ENCODE data around the gene TMEM209. TPM values are rescaled to one million over a fixed set of nuclear protein-coding genes. Genes with fewer than 3 reads are reported as not detected.

The TMEM209 gene
- total RNA-seq, 1 donor from 2014 or later = 21.7 TPM

GRCh38 chr7:130213828-130214227 is 8.6 kb upstream of the TMEM209 start:
- Histone ChIP-seq H3K27me3 (ENCODE audit: low read depth) (no peaks in the 10 kb centered on the region), H3K27ac (no peak overlapping the region), H3K36me3 (no peaks in the 10 kb centered on the region), H3K9me3 (no peaks in the 10 kb centered on the region), H3K4me1 (no peaks in the 10 kb centered on the region), H3K4me3 (no peak overlapping the region)
- DNase-seq (no peak), ATAC-seq (no peak)
- intact Hi-C loops (cut with DNase I) = no loop called here
- no peak for TF ChIP-seq CTCF (IDR thresholded peaks at IDR 0.05)

- TF ChIP-seq CTCF (IDR thresholded peaks at IDR 0.05) = no peak
- Histone ChIP-seq H3K36me3 (no peaks in the 10 kb centered on the region), H3K27me3 (ENCODE audit: low read depth) (no peaks in the 10 kb centered on the region), H3K27ac (no peak overlapping the region), H3K4me1 (no peaks in the 10 kb centered on the region), H3K4me3 (no peak overlapping the region), H3K9me3 (no peaks in the 10 kb centered on the region)
- DNase-seq = no peak
- no peak for ATAC-seq
- intact Hi-C loops (cut with DNase I) = no loop called here
Observed at GRCh38 chr7:130210181-130210935, 5.2 kb upstream of the TMEM209 start.

- Histone ChIP-seq H3K9me3 (no peaks in the 10 kb centered on the region), H3K27me3 (ENCODE audit: low read depth) (no peaks in the 10 kb centered on the region), H3K27ac (no peak overlapping the region), H3K36me3 (peaks cover 1% of the 10 kb centered on the region), H3K4me1 (peaks cover 8% of the 10 kb centered on the region), H3K4me3 (no peak overlapping the region)
- no peak for TF ChIP-seq CTCF (IDR thresholded peaks at IDR 0.05)
- intact Hi-C loops (cut with DNase I) = no loop called here
- ATAC-seq = no peak
- no peak for DNase-seq
Observed at GRCh38 chr7:130208516-130208915, 3.3 kb upstream of the TMEM209 start.

- ATAC-seq (no peak), DNase-seq (no peak)
- intact Hi-C loops (cut with DNase I) = no loop called here
Observed at GRCh38 chr7:130207642-130208041, 2.4 kb upstream of the TMEM209 start, which contains the start of gene SSMEM1. TSS of gene SSMEM1 (plus strand) at chr7:130207860. CDS start at chr7:130207911, 51 bp downstream.

GRCh38 chr7:130207033-130207432 is 1.8 kb upstream of the TMEM209 start:
- H3K9me3 ChIP-seq = no peaks in the 10 kb centered on the region

More at GRCh38 chr7:130207642-130208041, 2.4 kb upstream of the TMEM209 start, which contains the start of gene SSMEM1:
- Histone ChIP-seq H3K4me3 (no peak within 1 kb of the TSS), H3K36me3 (peaks cover 10% of the 10 kb centered on the region), H3K4me1 (peaks cover 8% of the 10 kb centered on the region), H3K27ac (no peak within 1 kb of the TSS), H3K9me3 (no peaks in the 10 kb centered on the region), H3K27me3 (ENCODE audit: low read depth) (no peaks in the 10 kb centered on the region)
- no peak for TF ChIP-seq CTCF (IDR thresholded peaks at IDR 0.05)

More at GRCh38 chr7:130207033-130207432, 1.8 kb upstream of the TMEM209 start:
- no peak for DNase-seq
- H3K27me3 ChIP-seq (ENCODE audit: low read depth) = no peaks in the 10 kb centered on the region
- peaks cover 16% of the 10 kb centered on the region for H3K36me3 ChIP-seq
- no peak for ATAC-seq
- intact Hi-C loops (cut with DNase I) = no loop called here
- H3K27ac ChIP-seq = no peak overlapping the region
- H3K4me3 ChIP-seq = no peak overlapping the region
- TF ChIP-seq CTCF (IDR thresholded peaks at IDR 0.05) = no peak
- H3K4me1 ChIP-seq = peaks cover 8% of the 10 kb centered on the region

Measured in lower lobe of right lung (tissue), 2 donors.